Esophagus squamous epithelium (tissue), 4 donors: ENCODE data around the gene FRMD1.

ENCODE experiments used
- POLR2A ChIP-seq, 4 donors: fragments of 450-650 bp; IDR thresholded peaks; one replicate each; pipeline ENCODE4 v1.6.1; 2017; ENCODE audit warnings: antibody characterized with exemption in 4 of 4, mild to moderate bottlenecking in 4 of 4, moderate library complexity in 3 of 4
- TF ChIP-seq, protein P1 (sequence below), 6 experiments: fragments of 450-650 bp in 4 of 6; fragments of 200-600 bp in 2 of 6; sonication (generic) in 2 of 6; IDR thresholded peaks; one replicate each; pipeline ENCODE4 v1.5.1; 2016 to 2019; ENCODE audit warnings: antibody characterized with exemption in 6 of 6, mild to moderate bottlenecking in 4 of 6, moderate library complexity in 4 of 6

GRCh38 chr6:168054765-168055560, 24.0 kb downstream of the FRMD1 start:
- TF ChIP-seq, protein P1, sequence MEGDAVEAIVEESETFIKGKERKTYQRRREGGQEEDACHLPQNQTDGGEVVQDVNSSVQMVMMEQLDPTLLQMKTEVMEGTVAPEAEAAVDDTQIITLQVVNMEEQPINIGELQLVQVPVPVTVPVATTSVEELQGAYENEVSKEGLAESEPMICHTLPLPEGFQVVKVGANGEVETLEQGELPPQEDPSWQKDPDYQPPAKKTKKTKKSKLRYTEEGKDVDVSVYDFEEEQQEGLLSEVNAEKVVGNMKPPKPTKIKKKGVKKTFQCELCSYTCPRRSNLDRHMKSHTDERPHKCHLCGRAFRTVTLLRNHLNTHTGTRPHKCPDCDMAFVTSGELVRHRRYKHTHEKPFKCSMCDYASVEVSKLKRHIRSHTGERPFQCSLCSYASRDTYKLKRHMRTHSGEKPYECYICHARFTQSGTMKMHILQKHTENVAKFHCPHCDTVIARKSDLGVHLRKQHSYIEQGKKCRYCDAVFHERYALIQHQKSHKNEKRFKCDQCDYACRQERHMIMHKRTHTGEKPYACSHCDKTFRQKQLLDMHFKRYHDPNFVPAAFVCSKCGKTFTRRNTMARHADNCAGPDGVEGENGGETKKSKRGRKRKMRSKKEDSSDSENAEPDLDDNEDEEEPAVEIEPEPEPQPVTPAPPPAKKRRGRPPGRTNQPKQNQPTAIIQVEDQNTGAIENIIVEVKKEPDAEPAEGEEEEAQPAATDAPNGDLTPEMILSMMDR (IDR thresholded peaks at IDR 0.05), result no peak
- TF ChIP-seq POLR2A (IDR thresholded peaks at IDR 0.05), result no peak
